ENCODE results near the gene B3GLCT. TPM values are rescaled to one million over a fixed set of nuclear protein-coding genes. Genes with fewer than 3 reads are reported as not detected.

The B3GLCT gene
- total RNA-seq, 4 donors from 2014 or later = 5.4 to 14.1 (median 6.6) TPM

- Histone ChIP-seq H3K27me3 (no peaks in the 10 kb centered on the region), H3K4me1 (no peaks in the 10 kb centered on the region), H3K4me3 (no peak overlapping the region), H3K27ac (no peak overlapping the region), H3K36me3 (no peaks in the 10 kb centered on the region), H3K9me3 (no peaks in the 10 kb centered on the region)
- no peak for DNase-seq (ENCODE audit: low spot score in 2 of 2)
- TF ChIP-seq CTCF (IDR thresholded peaks at IDR 0.05) (no peak), EP300 (IDR thresholded peaks at IDR 0.05) (no peak), POLR2A (IDR thresholded peaks at IDR 0.05) (no peak)
- WGBS, 2 donors = 28 to 33% methylated on average over 3 of the region's 3 CpGs
Observed at GRCh38 chr13:31374682-31375081, 174.9 kb downstream of the B3GLCT start.

- Histone ChIP-seq H3K27me3 (no peaks in the 10 kb centered on the region), H3K27ac (no peak overlapping the region), H3K9me3 (no peaks in the 10 kb centered on the region), H3K4me1 (no peaks in the 10 kb centered on the region), H3K4me3 (no peak overlapping the region), H3K36me3 (no peaks in the 10 kb centered on the region)
- WGBS, 2 donors = 18 to 23% methylated on average over 2 of the region's 2 CpGs
- DNase-seq (ENCODE audit: low spot score in 2 of 2) = no peak
- TF ChIP-seq EP300 (IDR thresholded peaks at IDR 0.05) (no peak), CTCF (IDR thresholded peaks at IDR 0.05) (no peak), POLR2A (IDR thresholded peaks at IDR 0.05) (no peak)
Observed at GRCh38 chr13:31377946-31378345, 178.2 kb downstream of the B3GLCT start.

GRCh38 chr13:31380715-31381114 lies 180.9 kb downstream of the B3GLCT start:
- no peaks in the 10 kb centered on the region for H3K36me3 ChIP-seq
- no peak overlapping the region for H3K4me3 ChIP-seq
- no peaks in the 10 kb centered on the region for H3K9me3 ChIP-seq
- TF ChIP-seq EP300 (IDR thresholded peaks at IDR 0.05) (no peak), CTCF (IDR thresholded peaks at IDR 0.05) (no peak), POLR2A (IDR thresholded peaks at IDR 0.05) (no peak)
- no peak for DNase-seq (ENCODE audit: low spot score in 2 of 2)
- H3K27ac ChIP-seq = no peak overlapping the region
- no peaks in the 10 kb centered on the region for H3K27me3 ChIP-seq
- H3K4me1 ChIP-seq = no peaks in the 10 kb centered on the region
- WGBS, 2 donors = 28% methylated on average over 4 of the region's 4 CpGs

Other genes starting within 250 kb of the B3GLCT start
- 10 to 100 TPM; 26.2 to 41.7 (median 30.0) TPM for gene HSPH1, start 38.1 kb upstream of the B3GLCT start, total RNA-seq

All from tibial nerve (tissue), 4 donors.